Body of pancreas (tissue), 4 donors: ENCODE data around the gene ZNF581.

Experiments used
- POLR2A ChIP-seq, 3 donors: fragments of 450-650 bp; IDR thresholded peaks; one replicate each; pipeline ENCODE4 v1.6.1; 2016; ENCODE audit warnings: antibody characterized with exemption in 3 of 3, mild to moderate bottlenecking in 2 of 3
- TF ChIP-seq, protein P1 (sequence below), 7 experiments: fragments of 450-650 bp in 4 of 7; fragments of 200-600 bp in 3 of 7; sonication (generic) in 3 of 7; IDR thresholded peaks; one replicate each; pipeline ENCODE4 v1.5.1; 2016 to 2019; ENCODE audit warnings: antibody characterized with exemption in 7 of 7

DNA sequence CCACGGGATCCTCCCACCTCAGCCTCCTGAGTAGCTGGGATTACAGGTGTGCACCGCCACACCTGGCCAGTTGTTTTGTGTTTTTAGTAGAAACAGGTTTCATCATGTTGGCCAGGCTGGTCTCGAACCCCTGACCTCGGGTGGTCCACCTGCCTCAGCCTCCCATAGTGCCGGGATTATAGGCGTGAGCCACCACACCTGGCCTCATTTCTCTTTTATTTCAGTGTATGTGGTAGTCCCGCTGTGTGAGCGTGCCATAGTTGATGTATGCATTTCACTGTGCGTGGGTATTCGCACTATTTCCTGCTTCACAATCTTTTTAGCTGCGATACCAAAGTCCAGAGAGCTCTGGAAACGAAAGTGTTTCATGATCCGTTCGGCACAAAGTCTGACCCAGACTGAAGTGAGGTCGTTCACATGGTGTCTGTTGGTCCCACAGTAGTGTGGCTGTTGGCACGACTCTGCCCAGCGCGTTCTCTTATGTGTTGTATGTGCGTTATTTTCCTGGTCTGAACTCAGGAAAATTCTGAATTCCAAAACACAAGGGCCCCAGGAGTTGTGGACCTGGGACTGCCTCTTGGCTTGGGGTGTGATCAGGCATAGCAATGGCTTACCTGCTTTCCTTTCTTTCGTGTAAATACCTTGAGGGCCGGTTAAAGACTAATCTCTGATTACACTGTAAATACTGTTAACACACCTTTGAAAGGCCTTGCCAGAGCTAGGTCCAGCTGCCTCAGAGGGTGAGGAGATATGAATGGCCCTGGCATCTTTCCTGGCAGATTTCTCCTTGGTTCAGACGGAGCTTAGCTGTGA lies 40.2 kb downstream of the ZNF581 start:
- TF ChIP-seq, protein P1, sequence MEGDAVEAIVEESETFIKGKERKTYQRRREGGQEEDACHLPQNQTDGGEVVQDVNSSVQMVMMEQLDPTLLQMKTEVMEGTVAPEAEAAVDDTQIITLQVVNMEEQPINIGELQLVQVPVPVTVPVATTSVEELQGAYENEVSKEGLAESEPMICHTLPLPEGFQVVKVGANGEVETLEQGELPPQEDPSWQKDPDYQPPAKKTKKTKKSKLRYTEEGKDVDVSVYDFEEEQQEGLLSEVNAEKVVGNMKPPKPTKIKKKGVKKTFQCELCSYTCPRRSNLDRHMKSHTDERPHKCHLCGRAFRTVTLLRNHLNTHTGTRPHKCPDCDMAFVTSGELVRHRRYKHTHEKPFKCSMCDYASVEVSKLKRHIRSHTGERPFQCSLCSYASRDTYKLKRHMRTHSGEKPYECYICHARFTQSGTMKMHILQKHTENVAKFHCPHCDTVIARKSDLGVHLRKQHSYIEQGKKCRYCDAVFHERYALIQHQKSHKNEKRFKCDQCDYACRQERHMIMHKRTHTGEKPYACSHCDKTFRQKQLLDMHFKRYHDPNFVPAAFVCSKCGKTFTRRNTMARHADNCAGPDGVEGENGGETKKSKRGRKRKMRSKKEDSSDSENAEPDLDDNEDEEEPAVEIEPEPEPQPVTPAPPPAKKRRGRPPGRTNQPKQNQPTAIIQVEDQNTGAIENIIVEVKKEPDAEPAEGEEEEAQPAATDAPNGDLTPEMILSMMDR (IDR thresholded peaks at IDR 0.05), result no peak
- TF ChIP-seq POLR2A (IDR thresholded peaks at IDR 0.05), result peak in 2 of 3 donors; percentile 42 to 48
